ENCODE results near the gene NR6A1. TPM values are rescaled to one million over a fixed set of nuclear protein-coding genes. Genes with fewer than 3 reads are reported as not detected.

The NR6A1 gene
- total RNA-seq, 1 experiment from 2014 or later: 99.3 TPM

DNA sequence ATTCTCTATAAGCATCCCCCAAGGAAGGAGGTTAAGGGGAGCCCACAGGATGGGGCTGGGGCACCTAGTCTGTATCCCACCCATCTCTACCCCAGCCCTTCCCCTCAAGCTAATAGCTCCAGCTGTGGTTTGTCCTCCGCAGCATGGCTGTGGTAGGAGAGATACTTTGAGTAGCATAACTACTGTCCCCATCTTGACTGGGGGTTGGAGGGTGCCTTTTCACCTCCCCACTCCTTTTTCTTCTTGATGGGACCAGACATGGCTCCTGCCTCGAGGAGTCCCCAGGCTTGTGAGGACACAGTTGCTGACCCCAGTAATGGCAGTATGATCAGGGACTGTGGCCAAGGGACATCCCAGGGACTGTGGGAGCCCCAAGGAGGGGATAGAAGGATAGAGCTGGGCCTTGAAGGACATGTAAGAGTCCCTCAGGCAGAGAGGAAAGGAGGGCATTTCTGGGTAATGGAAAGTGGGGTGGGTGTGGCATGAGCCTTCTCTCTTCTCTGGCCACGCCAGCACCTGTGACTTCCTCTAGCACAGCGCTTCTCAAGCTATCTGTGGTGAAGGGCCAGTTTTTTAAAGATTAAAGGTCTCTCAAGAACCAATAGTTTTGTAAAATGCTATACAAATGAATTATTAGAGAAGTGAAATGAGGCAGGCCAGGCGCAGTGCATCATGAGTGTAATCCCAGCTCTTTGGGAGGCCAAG, 19.8 kb upstream of the NR6A1 start:
- Histone ChIP-seq H3K4me1 (ENCODE audit: insufficient read depth, low read length) (no peaks in the 10 kb centered on the region), H3K9me3 (ENCODE audit: control insufficient read depth, low read depth, low read length) (no peaks in the 10 kb centered on the region), H2BK12ac (ENCODE audit: insufficient read length, low read depth, low read length) (no peak overlapping the region), H3K4ac (ENCODE audit: low read depth, low read length) (no peak overlapping the region), H3T11ph (ENCODE audit: low read length) (no peak overlapping the region), H4K91ac (ENCODE audit: insufficient read length, low read depth, low read length) (no peak overlapping the region), H3K27me3 (ENCODE audit: insufficient read depth, low read length) (no peaks in the 10 kb centered on the region), H2BK120ac (ENCODE audit: low read depth, low read length, poor library complexity, severe bottlenecking) (no peak overlapping the region), H2AK5ac (ENCODE audit: insufficient read length, low read length) (no peak overlapping the region), H3K27ac (ENCODE audit: insufficient read length, low read depth, low read length) (no peak overlapping the region), H2BK20ac (ENCODE audit: low read depth, low read length, poor library complexity, severe bottlenecking) (no peak overlapping the region), H3K56ac (ENCODE audit: insufficient read length, low read depth, low read length) (no peak overlapping the region), H4K5ac (ENCODE audit: insufficient read length, low read depth, low read length) (no peak overlapping the region), H3K79me1 (ENCODE audit: insufficient read depth, low read depth, low read length, poor library complexity, severe bottlenecking) (no peaks in the 10 kb centered on the region), H2BK5ac (ENCODE audit: insufficient read length, low read length) (no peak overlapping the region), H3K18ac (ENCODE audit: insufficient read length, low read depth, low read length) (no peak overlapping the region), H4K20me1 (ENCODE audit: control insufficient read depth, insufficient read depth, insufficient read length) (no peaks in the 10 kb centered on the region), H3K9ac (ENCODE audit: extremely low read depth, insufficient read length, low read length) (no peak overlapping the region), H2AFZ (ENCODE audit: low read length) (no peak overlapping the region), H3K4me2 (ENCODE audit: insufficient read depth, insufficient read length, low read length) (no peak overlapping the region), H3K14ac (ENCODE audit: insufficient read depth, low read length) (no peak overlapping the region), H2BK15ac (ENCODE audit: low read depth, low read length) (no peak overlapping the region), H3K23me2 (ENCODE audit: insufficient read length, low read depth, low read length, poor library complexity, severe bottlenecking) (no peaks in the 10 kb centered on the region), H4K8ac (replicated peaks; ENCODE audit: insufficient read length, low read depth, low read length) (no peak overlapping the region), H3K23ac (ENCODE audit: insufficient read length, low read depth, low read length) (no peak overlapping the region), H3K79me2 (ENCODE audit: insufficient read depth, low read length) (no peaks in the 10 kb centered on the region)
- H3K36me3 Mint-ChIP-seq (ENCODE audit: insufficient read depth in 1 of 3, low read depth in 3 of 3): no peaks in the 10 kb centered on the region; a peak in 1 of 7 replicates
- DNase-seq: no peak
- TF ChIP-seq CTCF (conservative IDR thresholded peaks at IDR 0.05): no peak
- no peaks in the 10 kb centered on the region for H3K27me3 Mint-ChIP-seq (ENCODE audit: low read depth)
- H3K4me3 Mint-ChIP-seq: no peak overlapping the region
- WGBS (ENCODE audit: extremely low coverage, insufficient read length, low lambda C conversion rate): no CpG with 5 or more reads among the region's 5 CpGs
- H3K9me3 Mint-ChIP-seq: no peaks in the 10 kb centered on the region
- H3K4me1 Mint-ChIP-seq: peaks cover 2 to 11% of the 10 kb centered on the region in 2 experiments
- H3K27ac Mint-ChIP-seq: no peak overlapping the region

Data from H9 (cell line).